Measurements from ENCODE around the gene FITM1. TPM values are rescaled to one million over a fixed set of nuclear protein-coding genes. Genes with fewer than 3 reads are reported as not detected.

FITM1 gene
- total RNA-seq, 1 experiment from 2014 or later, result 0.72 TPM

DNA sequence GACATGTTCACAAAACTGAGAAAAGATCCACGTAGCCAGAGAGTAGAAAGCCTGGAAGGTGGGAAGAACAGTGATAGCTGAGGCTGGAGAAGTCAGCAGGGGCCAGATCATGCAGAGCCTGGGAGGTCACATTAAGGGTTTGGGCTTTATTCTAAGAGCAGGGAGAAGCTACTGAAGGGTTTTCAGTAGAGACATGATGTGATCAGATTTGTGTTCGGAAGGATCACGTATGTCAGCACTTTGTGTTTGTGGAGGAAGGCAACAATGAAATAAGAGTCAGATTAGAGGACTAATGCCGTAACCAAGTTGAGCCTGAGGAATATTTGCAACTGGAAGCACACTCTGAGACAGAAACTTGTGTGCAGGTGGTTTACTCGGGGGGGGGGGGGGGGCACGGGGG is 40.6 kb upstream of the FITM1 start:
- Histone ChIP-seq H3K9me3 (ENCODE audit: control insufficient read depth, low read depth, low read length) (no peaks in the 10 kb centered on the region), H2AFZ (ENCODE audit: low read length) (no peak overlapping the region), H2BK15ac (ENCODE audit: low read depth, low read length) (no peak overlapping the region), H2BK120ac (ENCODE audit: low read depth, low read length, poor library complexity, severe bottlenecking) (no peak overlapping the region), H2BK12ac (ENCODE audit: insufficient read length, low read depth, low read length) (no peak overlapping the region), H3K23me2 (ENCODE audit: insufficient read length, low read depth, low read length, poor library complexity, severe bottlenecking) (peaks cover under 1% of the 10 kb centered on the region), H3K18ac (ENCODE audit: insufficient read length, low read depth, low read length) (no peak overlapping the region), H3K79me1 (ENCODE audit: insufficient read depth, low read depth, low read length, poor library complexity, severe bottlenecking) (no peaks in the 10 kb centered on the region), H3K23ac (ENCODE audit: insufficient read length, low read depth, low read length) (no peak overlapping the region), H3K56ac (ENCODE audit: insufficient read length, low read depth, low read length) (no peak overlapping the region), H3K9ac (ENCODE audit: extremely low read depth, insufficient read length, low read length) (no peak overlapping the region), H3K27ac (ENCODE audit: insufficient read length, low read depth, low read length) (no peak overlapping the region), H3K27me3 (ENCODE audit: insufficient read depth, low read length) (no peaks in the 10 kb centered on the region), H3K4me2 (ENCODE audit: insufficient read depth, insufficient read length, low read length) (no peak overlapping the region), H4K20me1 (ENCODE audit: control insufficient read depth, insufficient read depth, insufficient read length) (no peaks in the 10 kb centered on the region), H3K4ac (ENCODE audit: low read depth, low read length) (no peak overlapping the region), H4K8ac (replicated peaks; ENCODE audit: insufficient read length, low read depth, low read length) (no peak overlapping the region), H3K4me1 (ENCODE audit: insufficient read depth, low read length) (no peaks in the 10 kb centered on the region; the same call in 1 of the 2 replicates), H3K79me2 (ENCODE audit: insufficient read depth, low read length) (no peaks in the 10 kb centered on the region), H2BK5ac (ENCODE audit: insufficient read length, low read length) (no peak overlapping the region), H3K14ac (ENCODE audit: insufficient read depth, low read length) (no peak overlapping the region), H2AK5ac (ENCODE audit: insufficient read length, low read length) (no peak overlapping the region), H4K5ac (ENCODE audit: insufficient read length, low read depth, low read length) (no peak overlapping the region), H2BK20ac (ENCODE audit: low read depth, low read length, poor library complexity, severe bottlenecking) (no peak overlapping the region), H4K91ac (ENCODE audit: insufficient read length, low read depth, low read length) (no peak overlapping the region), H3T11ph (ENCODE audit: low read length) (no peak overlapping the region)
- Mint-ChIP-seq H3K4me1 (peaks cover 16 to 32% of the 10 kb centered on the region in 2 experiments), H3K4me3 (no peak overlapping the region), H3K27ac (no peak overlapping the region; a peak in 1 of 7 replicates), H3K36me3 (ENCODE audit: insufficient read depth in 1 of 3, low read depth in 3 of 3) (peaks cover 0 to under 1% (median 0%) of the 10 kb centered on the region in 3 experiments; a peak in 1 of 7 replicates), H3K27me3 (ENCODE audit: low read depth) (peaks cover 4% of the 10 kb centered on the region), H3K9me3 (no peaks in the 10 kb centered on the region; a peak in 2 of 5 replicates)
- no peak for DNase-seq
- no CpG with 5 or more reads among the region's 6 CpGs for WGBS (ENCODE audit: extremely low coverage, insufficient read length, low lambda C conversion rate)
- TF ChIP-seq, protein P1, sequence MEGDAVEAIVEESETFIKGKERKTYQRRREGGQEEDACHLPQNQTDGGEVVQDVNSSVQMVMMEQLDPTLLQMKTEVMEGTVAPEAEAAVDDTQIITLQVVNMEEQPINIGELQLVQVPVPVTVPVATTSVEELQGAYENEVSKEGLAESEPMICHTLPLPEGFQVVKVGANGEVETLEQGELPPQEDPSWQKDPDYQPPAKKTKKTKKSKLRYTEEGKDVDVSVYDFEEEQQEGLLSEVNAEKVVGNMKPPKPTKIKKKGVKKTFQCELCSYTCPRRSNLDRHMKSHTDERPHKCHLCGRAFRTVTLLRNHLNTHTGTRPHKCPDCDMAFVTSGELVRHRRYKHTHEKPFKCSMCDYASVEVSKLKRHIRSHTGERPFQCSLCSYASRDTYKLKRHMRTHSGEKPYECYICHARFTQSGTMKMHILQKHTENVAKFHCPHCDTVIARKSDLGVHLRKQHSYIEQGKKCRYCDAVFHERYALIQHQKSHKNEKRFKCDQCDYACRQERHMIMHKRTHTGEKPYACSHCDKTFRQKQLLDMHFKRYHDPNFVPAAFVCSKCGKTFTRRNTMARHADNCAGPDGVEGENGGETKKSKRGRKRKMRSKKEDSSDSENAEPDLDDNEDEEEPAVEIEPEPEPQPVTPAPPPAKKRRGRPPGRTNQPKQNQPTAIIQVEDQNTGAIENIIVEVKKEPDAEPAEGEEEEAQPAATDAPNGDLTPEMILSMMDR (conservative IDR thresholded peaks at IDR 0.05), result no peak

Data from H9 (cell line).